HCT116 (cell line): Measurements from ENCODE around the gene TMEM63A. TPM values are rescaled to one million over a fixed set of nuclear protein-coding genes. Genes with fewer than 3 reads are reported as not detected.

Experiments
- ATAC-seq: fragments of 200-7000 bp; cut with Tn5 transposase; 2 replicates; pipeline ENCODE4 v1.9.1; 2020; ENCODE audit warnings: mild to moderate bottlenecking, moderate library complexity
- BruUV-seq: library from RNA; stranded (reverse); fragments of 400-500 nt; replicated peaks from 2 replicates; lab custom pipeline; 2021; lab: Mats Ljungman, UMichigan
- CTCF ChIA-PET: fragments of 300-600 bp; sonication (Branson Sonifier 250); formaldehyde crosslinking; loops from one replicate; lab custom pipeline; 2021; ENCODE audit warnings: antibody characterized with exemption; lab: Charles Lee
- POLR2A ChIA-PET: fragments of 300-600, 350-600 bp; sonication (Branson Sonifier 250); formaldehyde crosslinking; loops from one replicate; lab custom pipeline; 2021; ENCODE audit warnings: antibody characterized with exemption; lab: Charles Lee
- RAD21 ChIA-PET, 2 experiments: fragments of 300-600 bp; sonication (Branson Sonifier 250); formaldehyde crosslinking; loops; one replicate each; lab custom pipeline; 2023; ENCODE audit warnings: low total read pairs in 2 of 2; ENCODE audit not compliant: uncharacterized antibody in 2 of 2, unreplicated experiment in 2 of 2, low non-redundant PET in 1 of 2; lab: Charles Lee
- DNase-seq: peaks from one replicate; pipeline ENCODE4 v3.0.0-alpha.2; 2010; ENCODE audit warnings: low read depth, low spot score
- H2AFZ ChIP-seq: fragments of 200-600 bp; shearing (Covaris generic), sonication (generic); 2 replicates; pipeline ENCODE4 v1.6.1; 2017; ENCODE audit warnings: low read depth, mixed run types, mixed read lengths, antibody characterized with exemption, low read length; ENCODE audit not compliant: poor library complexity, severe bottlenecking
- H3K27ac ChIP-seq: 2 replicates; pipeline ENCODE4 v1.5.1; 2012; ENCODE audit warnings: low read depth, low read length
- H3K27me3 ChIP-seq: fragments of 200-600 bp; sonication (generic); 2 replicates; pipeline ENCODE4 v1.6.1; 2016; ENCODE audit warnings: mixed run types, low read length, mixed read lengths; ENCODE audit not compliant: insufficient read depth
- H3K36me3 ChIP-seq, 2 experiments: fragments of 200-500 bp in 1 of 2; fragments of 200-600 bp in 1 of 2; sonication (Bioruptor generic) in 1 of 2; sonication (generic) in 1 of 2; 2 replicates each; pipeline versions ENCODE4 v1.5.1 to v1.6.1; 2014 to 2016; ENCODE audit warnings: low read length in 2 of 2, inconsistent platforms in 1 of 2, mixed read lengths in 1 of 2, mixed run types in 1 of 2; ENCODE audit not compliant: insufficient read depth in 2 of 2, control insufficient read depth in 1 of 2
- H3K4me1 ChIP-seq, 2 experiments: fragments of 200-600 bp in 1 of 2; sonication (generic) in 1 of 2; 2 replicates each; pipeline versions ENCODE4 v1.5.1 to v1.6.1; 2012 to 2017; ENCODE audit warnings: low read length in 2 of 2, inconsistent platforms in 1 of 2, mild to moderate bottlenecking in 1 of 2, mixed read lengths in 1 of 2, mixed run types in 1 of 2, moderate library complexity in 1 of 2; ENCODE audit not compliant: insufficient read depth in 2 of 2, control insufficient read depth in 1 of 2
- H3K4me2 ChIP-seq: fragments of 200-600 bp; sonication (generic); 2 replicates; pipeline ENCODE4 v1.6.1; 2017; ENCODE audit warnings: mixed run types, low read length, mixed read lengths
- H3K4me3 ChIP-seq, 2 experiments: fragments of 200-600 bp in 1 of 2; sonication (generic) in 1 of 2; replicated peaks in 1 of 2; 2 replicates each; pipeline ENCODE4 v1.5.1; 2011 to 2016; ENCODE audit warnings: low read length in 2 of 2, control low read depth in 1 of 2, low read depth in 1 of 2, mild to moderate bottlenecking in 1 of 2, mixed read lengths in 1 of 2, mixed run types in 1 of 2
- H3K79me2 ChIP-seq: fragments of 200-600 bp; sonication (generic); 2 replicates; pipeline ENCODE4 v1.6.1; 2017; ENCODE audit warnings: mild to moderate bottlenecking, mixed run types, low read length, moderate library complexity, mixed read lengths; ENCODE audit not compliant: insufficient read depth
- H3K9ac ChIP-seq: fragments of 200-600 bp; sonication (generic); 2 replicates; pipeline ENCODE4 v1.6.1; 2016; ENCODE audit warnings: low read length, mixed read lengths
- H3K9me2 ChIP-seq: fragments of 200-600 bp; sonication (generic), shearing (Covaris generic); 2 replicates; pipeline ENCODE4 v1.6.1; 2017; ENCODE audit warnings: mixed run types, mild to moderate bottlenecking, moderate library complexity; ENCODE audit not compliant: insufficient read depth
- H3K9me3 ChIP-seq, 2 experiments: fragments of 200-500 bp in 1 of 2; fragments of 200-600 bp in 1 of 2; sonication (Bioruptor generic) in 1 of 2; sonication (generic) in 1 of 2; 2 replicates each; pipeline ENCODE4 v1.6.1; 2014 to 2017; ENCODE audit warnings: low read length in 2 of 2, mixed read lengths in 2 of 2, inconsistent platforms in 1 of 2, low read depth in 1 of 2, mild to moderate bottlenecking in 1 of 2, mixed run types in 1 of 2, moderate library complexity in 1 of 2; ENCODE audit not compliant: control insufficient read depth in 1 of 2, insufficient read depth in 1 of 2
- H4K20me1 ChIP-seq: fragments of 200-600 bp; sonication (generic), shearing (Covaris generic); 2 replicates; pipeline ENCODE4 v1.6.1; 2017; ENCODE audit warnings: mixed run types, mild to moderate bottlenecking, moderate library complexity; ENCODE audit not compliant: insufficient read depth
- ATF3 ChIP-seq: IDR thresholded peaks from 2 replicates; pipeline ENCODE4 v1.6.1; 2012
- CBX3 ChIP-seq: IDR thresholded peaks from 2 replicates; pipeline ENCODE4 v1.6.1; 2012; ENCODE audit warnings: low read depth
- EGR1 ChIP-seq: IDR thresholded peaks from 2 replicates; pipeline ENCODE4 v1.6.1; 2012; ENCODE audit warnings: low read depth
- ELF1 ChIP-seq: IDR thresholded peaks from 2 replicates; pipeline ENCODE4 v1.6.1; 2012; ENCODE audit warnings: low read depth, borderline replicate concordance
- EZH2 ChIP-seq: fragments of 200-600 bp; sonication (generic); IDR thresholded peaks from 2 replicates; pipeline ENCODE4 v1.6.1; 2017; ENCODE audit warnings: antibody characterized with exemption, mixed run types
- EZH2phosphoT487 ChIP-seq: fragments of 200-600 bp; IDR thresholded peaks from 2 replicates; pipeline ENCODE4 v1.6.1; 2018; ENCODE audit warnings: antibody characterized with exemption, borderline replicate concordance
- FOSL1 ChIP-seq: IDR thresholded peaks from 2 replicates; pipeline ENCODE4 v1.6.1; 2012; ENCODE audit warnings: low read depth
- SRF ChIP-seq: IDR thresholded peaks from 2 replicates; pipeline ENCODE4 v1.6.1; 2012; ENCODE audit warnings: low read depth
- YY1 ChIP-seq: IDR thresholded peaks from 2 replicates; pipeline ENCODE4 v1.6.1; 2011; ENCODE audit warnings: low read length, low read depth, moderate library complexity, mild to moderate bottlenecking; ENCODE audit not compliant: insufficient replicate concordance; ENCODE audit errors: extremely low read depth
- ZBTB33 ChIP-seq: IDR thresholded peaks from 2 replicates; pipeline ENCODE4 v1.6.1; 2011; ENCODE audit warnings: mild to moderate bottlenecking, low read length, moderate library complexity; ENCODE audit not compliant: insufficient replicate concordance; ENCODE audit errors: extremely low read depth
- ZNF274 ChIP-seq: fragments of 200-500 bp; sonication (Bioruptor generic); IDR thresholded peaks from 2 replicates; pipeline ENCODE4 v1.6.1; 2014; ENCODE audit warnings: mild to moderate bottlenecking, low read depth, low read length, inconsistent platforms
- intact Hi-C: fragments of 100-400 bp; cut with micrococcal nuclease; formaldehyde crosslinking; loops from 2 replicates; pipeline ENCODE4 v1.10.0; 2022
- total RNA-seq: library from RNA; stranded (reverse); gene quantifications from one replicate; pipeline ENCODE4 v1.2.1, GENCODE V29; 2021; ENCODE audit not compliant: unreplicated experiment

TMEM63A gene
- total RNA-seq, 1 experiment from 2014 or later, result 24.4 TPM

- Histone ChIP-seq H3K9me2 (no peaks in the 10 kb centered on the region), H3K79me2 (peaks cover 25% of the 10 kb centered on the region), H3K27ac (no peak overlapping the region), H3K9ac (no peak overlapping the region), H3K4me1 (peaks cover 9 to 18% of the 10 kb centered on the region in 2 experiments), H3K27me3 (no peaks in the 10 kb centered on the region), H2AFZ (no peak overlapping the region), H3K4me3 (no peak overlapping the region), H3K36me3 (peaks cover 0 to 12% of the 10 kb centered on the region in 2 experiments; a peak in 1 of 4 replicates), H4K20me1 (no peaks in the 10 kb centered on the region), H3K9me3 (no peaks in the 10 kb centered on the region), H3K4me2 (no peak overlapping the region)
- intact Hi-C loops, result no loop called here
- ChIA-PET POLR2A (no interaction called here), RAD21 (no interaction called here), CTCF (no interaction called here)
- TF ChIP-seq SRF (no peak), EZH2phosphoT487 (no peak), ATF3 (no peak), EZH2 (no peak), EGR1 (no peak), ZBTB33 (no peak), YY1 (no peak), CBX3 (no peak), FOSL1 (no peak), ZNF274 (no peak), ELF1 (no peak)
- no peak for DNase-seq
- no TSS peak for BruUV-seq
- no peak for ATAC-seq
Observed at GRCh38 chr1:225926551-225927113, 44.5 kb upstream of the TMEM63A start.
